Mesendoderm (in vitro differentiated cells): ENCODE data around the gene ZNF423.

Source experiments
- DNase-seq: peaks from one replicate; pipeline ENCODE4 v3.0.0; 2013
- H2AK5ac ChIP-seq: 2 replicates; pipeline ENCODE4 v1.6.1; 2013; ENCODE audit warnings: low read length, inconsistent platforms
- H2BK120ac ChIP-seq: 2 replicates; pipeline ENCODE4 v1.6.1; 2013; ENCODE audit warnings: low read depth, mild to moderate bottlenecking, low read length, moderate library complexity, mixed read lengths
- H2BK15ac ChIP-seq: replicated peaks from 2 replicates; pipeline ENCODE4 v1.6.1; 2013; ENCODE audit warnings: low read depth, mild to moderate bottlenecking, moderate library complexity
- H2BK5ac ChIP-seq: 2 replicates; pipeline ENCODE4 v1.6.1; 2013; ENCODE audit warnings: low read length, inconsistent platforms
- H3K18ac ChIP-seq: 2 replicates; pipeline ENCODE4 v1.6.1; 2013; ENCODE audit warnings: mild to moderate bottlenecking, low read length, mixed read lengths
- H3K23ac ChIP-seq: one replicate; pipeline ENCODE4 v1.6.1; 2013; ENCODE audit warnings: low read length
- H3K27ac ChIP-seq: 2 replicates; pipeline ENCODE4 v1.5.1; 2013; ENCODE audit warnings: low read depth, mild to moderate bottlenecking, inconsistent platforms, low read length, moderate library complexity
- H3K27me3 ChIP-seq: 2 replicates; pipeline ENCODE4 v1.6.1; 2013; ENCODE audit warnings: low read length, control low read depth, mild to moderate bottlenecking, inconsistent platforms; ENCODE audit not compliant: insufficient read depth, poor library complexity
- H3K36me3 ChIP-seq: 2 replicates; pipeline ENCODE4 v1.6.1; 2013; ENCODE audit warnings: low read length, inconsistent platforms; ENCODE audit not compliant: control insufficient read depth, insufficient read depth
- H3K4ac ChIP-seq: one replicate; pipeline ENCODE4 v1.6.1; 2013; ENCODE audit warnings: low read depth, mild to moderate bottlenecking, low read length, moderate library complexity
- H3K4me1 ChIP-seq: 2 replicates; pipeline ENCODE4 v1.6.1; 2013; ENCODE audit warnings: low read depth, low read length, inconsistent platforms; ENCODE audit not compliant: control insufficient read depth
- H3K4me2 ChIP-seq: 2 replicates; pipeline ENCODE4 v1.6.1; 2013; ENCODE audit warnings: low read length
- H3K4me3 ChIP-seq: 2 replicates; pipeline ENCODE4 v1.5.1; 2013; ENCODE audit warnings: mild to moderate bottlenecking, low read length
- H3K56ac ChIP-seq: one replicate; pipeline ENCODE4 v1.6.1; 2013; ENCODE audit warnings: low read length
- H3K79me1 ChIP-seq: 2 replicates; pipeline ENCODE4 v1.6.1; 2013; ENCODE audit warnings: low read length, inconsistent platforms
- H3K79me2 ChIP-seq: 2 replicates; pipeline ENCODE4 v1.6.1; 2013; ENCODE audit warnings: mild to moderate bottlenecking, low read length; ENCODE audit not compliant: control insufficient read depth, insufficient read depth
- H3K9ac ChIP-seq: 2 replicates; pipeline ENCODE4 v1.6.1; 2013; ENCODE audit warnings: low read length, inconsistent platforms
- H4K5ac ChIP-seq: one replicate; pipeline ENCODE4 v1.6.1; 2013; ENCODE audit warnings: low read length
- H4K8ac ChIP-seq: one replicate; pipeline ENCODE4 v1.6.1; 2013; ENCODE audit warnings: low read depth, mild to moderate bottlenecking, control low read depth, low read length, moderate library complexity
- WGBS: extraction: QIAGEN DNeasy Blood & Tissue Kit; methylation state at CpG from one replicate; pipeline ENCODE4 v1.1.7; 2013; ENCODE audit warnings: low lambda C conversion rate, missing lambda C conversion rate; ENCODE audit not compliant: insufficient coverage; ENCODE audit errors: extremely low coverage; 5-methylcytosine and 5-hydroxymethylcytosine counted together

The ZNF423 gene

GRCh38 chr16:49502136-49502881 lies 353.6 kb downstream of the ZNF423 start:
- Histone ChIP-seq H4K8ac (no peak overlapping the region), H3K18ac (no peak overlapping the region), H2BK120ac (no peak overlapping the region), H2AK5ac (no peak overlapping the region), H3K9ac (no peak overlapping the region), H3K4me2 (no peak overlapping the region), H2BK5ac (no peak overlapping the region), H4K5ac (no peak overlapping the region), H3K4me1 (peaks cover 3% of the 10 kb centered on the region), H3K4me3 (no peak overlapping the region), H3K4ac (no peak overlapping the region), H3K23ac (no peak overlapping the region), H3K27ac (no peak overlapping the region), H2BK15ac (no peak overlapping the region), H3K27me3 (no peaks in the 10 kb centered on the region), H3K79me2 (no peaks in the 10 kb centered on the region), H3K56ac (no peak overlapping the region), H3K79me1 (no peaks in the 10 kb centered on the region), H3K36me3 (no peaks in the 10 kb centered on the region)
- WGBS, result no CpG with 5 or more reads among the region's 13 CpGs
- no peak for DNase-seq

- no peaks in the 10 kb centered on the region for H3K79me1 ChIP-seq
- H3K56ac ChIP-seq, result peak overlapping the region; percentile 31
- H3K36me3 ChIP-seq, result no peaks in the 10 kb centered on the region
- DNase-seq, result no peak
- H3K23ac ChIP-seq, result no peak overlapping the region
- no peak overlapping the region for H3K4ac ChIP-seq
- H2BK5ac ChIP-seq, result no peak overlapping the region
- no peak overlapping the region for H3K4me3 ChIP-seq
- WGBS, result no CpG with 5 or more reads among the region's 7 CpGs
- no peaks in the 10 kb centered on the region for H3K27me3 ChIP-seq
- no peak overlapping the region for H2BK15ac ChIP-seq
- no peak overlapping the region for H3K18ac ChIP-seq
- no peak overlapping the region for H3K27ac ChIP-seq
- no peak overlapping the region for H4K5ac ChIP-seq
- H2BK120ac ChIP-seq, result no peak overlapping the region
- H3K9ac ChIP-seq, result no peak overlapping the region
- no peaks in the 10 kb centered on the region for H3K79me2 ChIP-seq
- H2AK5ac ChIP-seq, result no peak overlapping the region
- H3K4me1 ChIP-seq, result peaks cover 3% of the 10 kb centered on the region
- no peak overlapping the region for H3K4me2 ChIP-seq
- no peak overlapping the region for H4K8ac ChIP-seq
Observed at GRCh38 chr16:49499869-49500610, 355.9 kb downstream of the ZNF423 start.

GRCh38 chr16:49499414-49499785 lies 356.5 kb downstream of the ZNF423 start:
- H3K4ac ChIP-seq, result no peak overlapping the region
- no peak overlapping the region for H4K8ac ChIP-seq
- H3K18ac ChIP-seq, result no peak overlapping the region
- no peak overlapping the region for H2BK15ac ChIP-seq
- peaks cover 3% of the 10 kb centered on the region for H3K4me1 ChIP-seq
- no peak overlapping the region for H3K56ac ChIP-seq
- no peak overlapping the region for H4K5ac ChIP-seq
- H3K79me1 ChIP-seq, result no peaks in the 10 kb centered on the region
- H3K4me2 ChIP-seq, result no peak overlapping the region
- H3K23ac ChIP-seq, result no peak overlapping the region
- H3K79me2 ChIP-seq, result no peaks in the 10 kb centered on the region
- no peaks in the 10 kb centered on the region for H3K36me3 ChIP-seq
- H3K4me3 ChIP-seq, result no peak overlapping the region
- H3K27ac ChIP-seq, result no peak overlapping the region
- no peak overlapping the region for H2BK5ac ChIP-seq
- H2AK5ac ChIP-seq, result no peak overlapping the region
- no CpG with 5 or more reads among the region's 10 CpGs for WGBS
- H2BK120ac ChIP-seq, result no peak overlapping the region
- DNase-seq, result no peak
- H3K9ac ChIP-seq, result no peak overlapping the region
- H3K27me3 ChIP-seq, result no peaks in the 10 kb centered on the region

GRCh38 chr16:49498666-49499413 lies 357.1 kb downstream of the ZNF423 start:
- Histone ChIP-seq H4K5ac (no peak overlapping the region), H3K36me3 (no peaks in the 10 kb centered on the region), H3K4me1 (peaks cover 3% of the 10 kb centered on the region), H4K8ac (no peak overlapping the region), H2BK15ac (no peak overlapping the region), H3K79me1 (no peaks in the 10 kb centered on the region), H3K9ac (no peak overlapping the region), H3K27me3 (no peaks in the 10 kb centered on the region), H2BK120ac (no peak overlapping the region), H3K79me2 (no peaks in the 10 kb centered on the region), H2AK5ac (no peak overlapping the region), H3K56ac (peak overlapping the region; percentile 62), H3K23ac (no peak overlapping the region), H3K18ac (no peak overlapping the region), H3K4me3 (no peak overlapping the region), H3K4ac (no peak overlapping the region), H3K4me2 (no peak overlapping the region), H3K27ac (no peak overlapping the region), H2BK5ac (no peak overlapping the region)
- WGBS, result no CpG with 5 or more reads among the region's 20 CpGs
- DNase-seq, result peak; percentile 82

- no peaks in the 10 kb centered on the region for H3K79me2 ChIP-seq
- H3K23ac ChIP-seq, result no peak overlapping the region
- H2BK120ac ChIP-seq, result no peak overlapping the region
- no peak overlapping the region for H3K9ac ChIP-seq
- H3K18ac ChIP-seq, result no peak overlapping the region
- DNase-seq, result no peak
- no peak overlapping the region for H2BK5ac ChIP-seq
- H3K36me3 ChIP-seq, result no peaks in the 10 kb centered on the region
- no peak overlapping the region for H2BK15ac ChIP-seq
- no peaks in the 10 kb centered on the region for H3K79me1 ChIP-seq
- WGBS, result no CpG with 5 or more reads among the region's 3 CpGs
- H3K27ac ChIP-seq, result no peak overlapping the region
- H3K4me2 ChIP-seq, result no peak overlapping the region
- no peak overlapping the region for H4K5ac ChIP-seq
- no peak overlapping the region for H3K56ac ChIP-seq
- no peak overlapping the region for H3K4me3 ChIP-seq
- H3K4ac ChIP-seq, result no peak overlapping the region
- H3K27me3 ChIP-seq, result no peaks in the 10 kb centered on the region
- H2AK5ac ChIP-seq, result no peak overlapping the region
- H4K8ac ChIP-seq, result no peak overlapping the region
- peaks cover 3% of the 10 kb centered on the region for H3K4me1 ChIP-seq
Observed at GRCh38 chr16:49498264-49498663, 357.6 kb downstream of the ZNF423 start.
